ENCODE data around the gene SLC39A6.
"Not testable (repeated sequence)": the region's sequence is repeated elsewhere in the genome, so short reads cannot be mapped to it uniquely, and the experiment has no call there.

Gene SLC39A6

GRCh38 chr18:36067055-36067957 is 61.8 kb downstream of the SLC39A6 start, which contains the start of gene RPRD1A:
Gene RPRD1A (minus strand): TSS chr18:36067559. CDS start chr18:36067404, 155 bp downstream.
- in situ Hi-C loops (cut with MboI; ENCODE audit: low sequenced_read_pairs) = no loop called here

GRCh38 chr18:36066686-36067054 is 62.5 kb downstream of the SLC39A6 start:
- in situ Hi-C loops (cut with MboI; ENCODE audit: low sequenced_read_pairs) = no loop called here

- in situ Hi-C loops (cut with MboI; ENCODE audit: low sequenced_read_pairs) = no loop called here
Observed at GRCh38 chr18:36066001-36066400, 63.1 kb downstream of the SLC39A6 start.

GRCh38 chr18:36064809-36065079 is 64.4 kb downstream of the SLC39A6 start:
- in situ Hi-C loops (cut with MboI; ENCODE audit: low sequenced_read_pairs) = not testable (repeated sequence)

GRCh38 chr18:36064027-36064808 is 64.9 kb downstream of the SLC39A6 start:
- in situ Hi-C loops (cut with MboI; ENCODE audit: low sequenced_read_pairs) = no loop called here

- in situ Hi-C loops (cut with MboI; ENCODE audit: low sequenced_read_pairs) = no loop called here
Observed at GRCh38 chr18:36058674-36059073, 70.5 kb downstream of the SLC39A6 start.

Data from HL-60/S4 (cell line).